AG10803 (cell line): ENCODE results near the gene TRIM7.

ENCODE experiments used
- DNase-seq: peaks from one replicate; pipeline ENCODE4 v3.0.0; 2010; ENCODE audit warnings: low read depth
- H3K4me3 ChIP-seq: 2 replicates; pipeline ENCODE4 v1.5.1; 2011; ENCODE audit warnings: mild to moderate bottlenecking, low read length, control low read depth
- TF ChIP-seq, protein P1 (sequence below): conservative IDR thresholded peaks from 2 replicates; pipeline ENCODE4 v1.5.1; 2011; ENCODE audit warnings: mild to moderate bottlenecking, low read length, control low read depth, inconsistent platforms

The TRIM7 gene

DNA sequence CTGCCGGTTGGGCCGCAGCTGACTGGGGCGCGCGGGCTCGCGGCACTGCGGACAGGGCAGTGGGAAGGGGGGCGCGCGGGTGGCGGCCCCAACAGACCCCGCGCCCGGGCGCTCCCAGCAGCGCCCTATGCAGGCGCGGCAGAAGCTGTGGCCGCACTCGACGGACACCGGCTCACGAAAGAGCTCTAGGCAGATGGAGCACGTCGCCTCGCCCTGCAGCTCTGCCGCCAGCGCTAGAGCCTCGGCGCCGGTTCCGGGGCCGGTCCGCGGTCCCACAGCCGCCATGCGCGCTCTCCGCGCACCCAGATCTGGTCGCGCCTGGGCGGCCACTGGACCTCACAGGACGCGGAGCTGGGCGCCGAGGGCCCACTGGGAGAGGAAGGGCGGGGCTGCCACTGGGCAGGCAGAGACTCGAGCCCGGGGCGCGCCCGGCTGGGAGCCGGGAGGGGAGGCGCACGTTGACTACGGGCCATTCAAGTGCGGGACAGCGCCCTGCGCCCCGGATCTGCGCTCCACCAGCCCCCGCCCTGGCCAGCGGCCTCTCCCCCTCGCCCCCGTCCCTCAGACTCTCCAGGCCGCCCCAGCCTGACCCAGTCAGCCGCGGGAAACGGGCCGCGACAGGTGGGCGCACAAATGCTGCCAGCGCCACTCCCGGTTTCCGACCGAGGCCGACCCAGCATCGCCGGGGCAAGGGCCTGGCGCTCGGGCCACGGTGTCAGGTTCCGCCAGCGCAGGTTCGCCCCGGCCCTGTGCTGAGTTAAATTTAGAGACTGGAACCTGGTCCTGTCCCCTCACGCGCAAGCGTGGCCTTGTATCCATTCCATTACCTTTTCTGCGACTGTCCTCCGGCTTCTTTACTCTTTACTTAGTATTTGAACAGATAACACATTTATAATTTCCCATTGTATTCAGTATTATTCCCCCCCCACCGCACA, at the start of gene TRIM7:
TRIM7 (minus strand) TSS at position 371 of the 935 bp plus-strand sequence; CDS start at position 285, 86 bp downstream.
- H3K4me3 ChIP-seq: peak within 1 kb of the TSS; percentile 59
- TF ChIP-seq, protein P1, sequence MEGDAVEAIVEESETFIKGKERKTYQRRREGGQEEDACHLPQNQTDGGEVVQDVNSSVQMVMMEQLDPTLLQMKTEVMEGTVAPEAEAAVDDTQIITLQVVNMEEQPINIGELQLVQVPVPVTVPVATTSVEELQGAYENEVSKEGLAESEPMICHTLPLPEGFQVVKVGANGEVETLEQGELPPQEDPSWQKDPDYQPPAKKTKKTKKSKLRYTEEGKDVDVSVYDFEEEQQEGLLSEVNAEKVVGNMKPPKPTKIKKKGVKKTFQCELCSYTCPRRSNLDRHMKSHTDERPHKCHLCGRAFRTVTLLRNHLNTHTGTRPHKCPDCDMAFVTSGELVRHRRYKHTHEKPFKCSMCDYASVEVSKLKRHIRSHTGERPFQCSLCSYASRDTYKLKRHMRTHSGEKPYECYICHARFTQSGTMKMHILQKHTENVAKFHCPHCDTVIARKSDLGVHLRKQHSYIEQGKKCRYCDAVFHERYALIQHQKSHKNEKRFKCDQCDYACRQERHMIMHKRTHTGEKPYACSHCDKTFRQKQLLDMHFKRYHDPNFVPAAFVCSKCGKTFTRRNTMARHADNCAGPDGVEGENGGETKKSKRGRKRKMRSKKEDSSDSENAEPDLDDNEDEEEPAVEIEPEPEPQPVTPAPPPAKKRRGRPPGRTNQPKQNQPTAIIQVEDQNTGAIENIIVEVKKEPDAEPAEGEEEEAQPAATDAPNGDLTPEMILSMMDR: no peak
- peak; percentile 49 for DNase-seq

- DNase-seq: no peak
- TF ChIP-seq, protein P1: no peak
- H3K4me3 ChIP-seq: peak overlapping the region; percentile 77
Measured at GRCh38 chr5:181248277-181248676, 43.3 kb upstream of the TRIM7 start.

DNA sequence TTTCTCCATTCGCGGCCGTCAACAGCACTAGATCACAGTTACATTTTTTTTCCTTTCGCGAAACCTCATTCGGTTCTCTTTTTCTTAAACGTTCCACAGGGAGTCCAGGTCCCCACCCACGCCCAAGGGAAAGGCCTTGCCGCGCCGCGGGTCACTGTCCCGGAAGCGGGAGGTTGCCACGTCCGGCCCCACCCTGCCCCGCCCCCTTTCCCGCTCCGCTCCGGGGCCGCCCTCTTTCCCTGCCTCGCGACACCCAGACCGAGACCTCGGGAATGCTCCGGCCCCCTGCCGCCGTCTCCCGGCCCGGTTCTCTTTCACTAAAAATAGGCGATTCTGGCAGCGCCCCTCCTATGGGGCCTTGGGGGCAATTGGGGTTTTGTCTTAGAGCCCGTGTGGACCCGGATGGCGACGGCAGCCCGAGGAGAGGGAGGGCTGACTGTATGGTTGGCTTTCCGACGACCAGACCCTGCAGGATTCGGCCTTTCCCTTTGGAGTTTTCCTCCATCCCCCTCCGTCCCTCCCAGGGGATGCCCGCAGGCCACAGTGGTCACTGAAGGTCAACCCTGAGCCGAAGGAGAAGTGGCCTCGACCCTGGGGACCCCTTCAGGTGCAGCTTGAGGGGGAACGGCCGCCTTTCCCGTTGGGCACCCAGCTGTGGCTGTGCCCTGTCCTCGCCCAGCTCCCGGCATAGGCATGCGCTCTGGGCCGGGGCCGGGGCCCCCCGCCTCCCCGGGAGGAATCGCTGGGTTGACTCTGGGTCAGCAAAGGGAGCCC, 41.5 kb upstream of the TRIM7 start:
- peak; percentile 88 for DNase-seq
- TF ChIP-seq, protein P1: no peak
- peak overlapping the region; percentile 77 for H3K4me3 ChIP-seq

DNA sequence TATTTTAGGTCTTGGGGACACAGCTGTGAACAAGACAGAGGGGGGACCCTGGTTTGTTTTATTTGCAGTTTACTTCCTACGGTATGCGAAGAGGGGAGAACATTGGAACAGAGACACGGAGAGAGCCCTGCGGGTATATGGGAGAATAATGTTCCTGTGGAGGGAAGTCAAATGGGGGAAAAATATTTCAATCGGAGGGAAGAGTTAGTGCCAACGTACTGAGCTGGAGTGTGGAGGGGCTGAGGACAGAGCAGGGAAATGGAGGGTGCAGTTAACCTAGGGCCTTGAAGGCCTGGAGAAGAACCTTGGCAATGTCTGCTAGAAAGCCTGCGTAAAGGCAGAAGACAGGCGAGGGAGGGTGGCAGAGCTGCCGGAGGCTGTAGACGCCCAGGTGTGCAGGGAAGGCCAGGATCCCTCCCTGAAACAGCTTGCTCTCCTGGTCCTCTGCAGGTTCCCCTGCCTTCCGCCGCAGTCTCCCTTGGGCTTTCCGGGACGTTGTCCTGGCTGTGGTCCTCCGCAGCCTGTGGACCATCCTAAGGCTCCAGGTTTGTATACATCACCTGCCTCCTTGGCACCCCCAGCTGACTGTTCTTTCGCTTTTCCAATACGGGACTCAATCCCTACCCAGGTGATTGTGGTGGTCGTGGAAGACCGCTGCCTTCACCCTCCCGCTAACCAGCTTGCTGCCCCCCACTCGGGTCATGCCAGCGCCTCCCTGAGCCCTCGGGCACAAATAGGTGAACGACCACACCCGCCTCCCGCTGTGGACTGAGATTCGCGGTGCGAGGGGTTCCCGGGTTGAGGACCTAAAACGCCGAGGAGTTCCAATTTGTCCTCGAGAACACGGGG, 40.7 kb upstream of the TRIM7 start:
- TF ChIP-seq, protein P1: no peak
- no peak for DNase-seq
- peak overlapping the region; percentile 77 for H3K4me3 ChIP-seq

DNA sequence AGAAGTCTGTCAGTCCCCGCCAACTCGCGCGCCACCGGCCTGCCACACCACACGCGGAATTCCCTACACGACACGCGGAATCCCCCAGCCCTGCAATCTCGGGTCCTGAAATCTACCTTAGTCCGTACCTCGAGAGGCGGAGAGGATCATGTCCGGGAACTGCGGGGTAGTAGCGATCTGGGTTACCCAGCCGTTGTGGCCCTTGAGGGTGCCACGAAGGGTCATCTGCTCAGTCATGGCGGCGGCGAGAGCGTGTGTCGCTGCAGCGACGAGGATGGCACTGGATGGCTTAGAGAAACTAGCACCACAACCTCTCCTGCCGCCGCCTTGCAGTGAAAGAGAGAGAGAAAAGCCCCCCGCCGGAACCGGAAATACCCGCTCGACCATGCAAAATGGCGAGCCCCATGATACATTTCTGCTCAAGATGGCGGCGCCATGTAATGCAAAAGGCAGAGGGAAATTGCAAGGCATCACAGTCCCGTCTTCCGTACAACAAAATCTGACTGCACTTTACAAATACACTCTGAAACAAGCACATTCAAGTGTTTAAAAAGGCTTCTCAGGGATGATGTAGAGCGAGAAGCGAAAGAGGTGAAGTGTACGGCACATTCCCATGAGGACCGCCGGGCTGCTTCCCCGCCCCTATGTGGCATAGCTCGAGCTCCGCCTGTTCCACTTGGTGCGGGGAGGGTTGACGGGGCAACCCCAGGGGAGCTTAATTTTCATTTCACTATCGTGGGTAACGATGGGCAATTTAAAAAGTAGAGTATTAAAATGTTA, 38.8 kb upstream of the TRIM7 start, which contains the start of gene RACK1:
RACK1 (minus strand) TSS at position 343 of the 780 bp plus-strand sequence; CDS start at position 237, 106 bp downstream.
- peak within 1 kb of the TSS; percentile 98 for H3K4me3 ChIP-seq
- DNase-seq: peak; percentile 86
- TF ChIP-seq, protein P1: no peak
